Right lung (tissue), 5 donors: ENCODE data around the gene KIF2C. TPM values are rescaled to one million over a fixed set of nuclear protein-coding genes. Genes with fewer than 3 reads are reported as not detected.
"Not testable (repeated sequence)": the region's sequence is repeated elsewhere in the genome, so short reads cannot be mapped to it uniquely, and the experiment has no call there.

Experiments used
- DNase-seq, 2 donors: peaks; one replicate each; pipeline ENCODE4 v3.0.0-alpha.2; 2013
- polyA plus RNA-seq, 5 donors: library from polyadenylated mRNA; unstranded; fragments of 120-200 nt; gene quantifications; one replicate each; pipeline versions ENCODE4 v1.2.1 to v1.2.3, GENCODE V29; 2013; ENCODE audit warnings: inconsistent platforms in 1 of 5, low replicate concordance in 1 of 5; ENCODE audit not compliant: insufficient read length in 5 of 5, insufficient read depth in 1 of 5

KIF2C gene
- polyA plus RNA-seq, 5 donors, result 16.2 to 43.9 (median 26.1) TPM

GRCh38 chr1:44792736-44793502, 53.3 kb downstream of the KIF2C start:
- DNase-seq, result no peak

- not testable (repeated sequence) for DNase-seq
These were observed 58.2 kb downstream of the KIF2C start for GRCh38 chr1:44797886-44798285.

- no peak for DNase-seq
These were observed 59.1 kb downstream of the KIF2C start for GRCh38 chr1:44798481-44799365.

- peak; percentile 98 for DNase-seq
These were observed 60.3 kb downstream of the KIF2C start, which contains the start of gene PLK3 for GRCh38 chr1:44799770-44800584. TSS of gene PLK3 (plus strand) at chr1:44800377. CDS start at chr1:44800464, 87 bp downstream.

- no peak for DNase-seq
These were observed 62.1 kb downstream of the KIF2C start for GRCh38 chr1:44801491-44802305.

- no peak for DNase-seq
These were observed 62.8 kb downstream of the KIF2C start for GRCh38 chr1:44802306-44803061.

GRCh38 chr1:44803062-44803311, 63.4 kb downstream of the KIF2C start:
- no peak for DNase-seq

GRCh38 chr1:44803312-44804095, 63.9 kb downstream of the KIF2C start:
- no peak for DNase-seq

DNA sequence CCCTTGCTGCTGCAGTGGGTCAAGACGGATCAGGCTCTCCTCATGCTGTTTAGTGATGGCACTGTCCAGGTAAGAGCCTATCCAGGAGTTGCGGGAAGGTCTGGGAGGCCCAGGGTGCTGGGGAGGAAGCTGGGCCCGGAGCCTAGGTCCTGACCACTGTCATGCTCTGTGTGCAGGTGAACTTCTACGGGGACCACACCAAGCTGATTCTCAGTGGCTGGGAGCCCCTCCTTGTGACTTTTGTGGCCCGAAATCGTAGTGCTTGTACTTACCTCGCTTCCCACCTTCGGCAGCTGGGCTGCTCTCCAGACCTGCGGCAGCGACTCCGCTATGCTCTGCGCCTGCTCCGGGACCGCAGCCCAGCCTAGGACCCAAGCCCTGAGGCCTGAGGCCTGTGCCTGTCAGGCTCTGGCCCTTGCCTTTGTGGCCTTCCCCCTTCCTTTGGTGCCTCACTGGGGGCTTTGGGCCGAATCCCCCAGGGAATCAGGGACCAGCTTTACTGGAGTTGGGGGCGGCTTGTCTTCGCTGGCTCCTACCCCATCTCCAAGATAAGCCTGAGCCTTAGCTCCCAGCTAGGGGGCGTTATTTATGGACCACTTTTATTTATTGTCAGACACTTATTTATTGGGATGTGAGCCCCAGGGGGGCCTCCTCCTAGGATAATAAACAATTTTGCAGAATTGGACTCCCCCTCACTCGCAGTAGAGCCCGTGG, 65.8 kb downstream of the KIF2C start:
- DNase-seq, result no peak

- no peak for DNase-seq
These were observed 66.5 kb downstream of the KIF2C start for GRCh38 chr1:44806025-44806703.

- DNase-seq, result no peak
These were observed 67.2 kb downstream of the KIF2C start, which contains the start of gene DYNLT4 for GRCh38 chr1:44806704-44807363. TSS of gene DYNLT4 (minus strand) at chr1:44807351. CDS start at chr1:44806668, 683 bp downstream.

DNA sequence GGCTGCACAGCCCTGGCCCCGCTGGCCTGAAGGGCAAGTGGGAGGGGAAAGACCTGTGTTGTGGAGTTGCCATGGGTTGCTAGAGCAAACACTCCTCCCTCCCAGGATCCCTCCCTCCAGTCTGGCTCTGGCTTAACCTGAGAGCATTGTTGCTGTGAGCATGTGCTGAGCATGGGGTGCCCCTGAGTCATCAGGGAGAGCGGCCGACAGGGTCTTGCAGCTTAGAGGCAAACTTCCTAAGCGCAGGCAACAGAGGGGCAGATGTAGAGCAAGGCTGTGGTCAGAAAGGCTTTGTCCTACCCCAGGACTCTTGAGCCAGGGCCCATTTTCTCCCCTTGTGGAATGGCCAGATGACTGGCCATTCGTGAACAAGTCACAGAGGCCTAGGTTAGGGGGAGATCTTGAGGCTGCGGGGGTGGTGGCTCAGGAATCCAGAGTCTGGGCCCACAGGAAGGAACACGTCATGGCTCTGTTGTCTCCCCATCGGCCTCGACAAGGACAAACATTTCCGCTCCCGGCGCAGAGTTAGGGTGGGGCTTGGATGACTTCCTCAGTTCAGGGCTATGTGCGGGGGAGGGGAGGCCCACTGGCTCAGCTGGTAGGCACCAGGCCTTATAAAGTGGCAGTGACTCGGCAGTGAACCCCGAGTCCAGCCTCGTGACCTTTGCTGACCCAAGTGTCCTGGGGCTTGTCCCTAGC, 67.9 kb downstream of the KIF2C start:
- DNase-seq, result peak; percentile 90 to 93

DNA sequence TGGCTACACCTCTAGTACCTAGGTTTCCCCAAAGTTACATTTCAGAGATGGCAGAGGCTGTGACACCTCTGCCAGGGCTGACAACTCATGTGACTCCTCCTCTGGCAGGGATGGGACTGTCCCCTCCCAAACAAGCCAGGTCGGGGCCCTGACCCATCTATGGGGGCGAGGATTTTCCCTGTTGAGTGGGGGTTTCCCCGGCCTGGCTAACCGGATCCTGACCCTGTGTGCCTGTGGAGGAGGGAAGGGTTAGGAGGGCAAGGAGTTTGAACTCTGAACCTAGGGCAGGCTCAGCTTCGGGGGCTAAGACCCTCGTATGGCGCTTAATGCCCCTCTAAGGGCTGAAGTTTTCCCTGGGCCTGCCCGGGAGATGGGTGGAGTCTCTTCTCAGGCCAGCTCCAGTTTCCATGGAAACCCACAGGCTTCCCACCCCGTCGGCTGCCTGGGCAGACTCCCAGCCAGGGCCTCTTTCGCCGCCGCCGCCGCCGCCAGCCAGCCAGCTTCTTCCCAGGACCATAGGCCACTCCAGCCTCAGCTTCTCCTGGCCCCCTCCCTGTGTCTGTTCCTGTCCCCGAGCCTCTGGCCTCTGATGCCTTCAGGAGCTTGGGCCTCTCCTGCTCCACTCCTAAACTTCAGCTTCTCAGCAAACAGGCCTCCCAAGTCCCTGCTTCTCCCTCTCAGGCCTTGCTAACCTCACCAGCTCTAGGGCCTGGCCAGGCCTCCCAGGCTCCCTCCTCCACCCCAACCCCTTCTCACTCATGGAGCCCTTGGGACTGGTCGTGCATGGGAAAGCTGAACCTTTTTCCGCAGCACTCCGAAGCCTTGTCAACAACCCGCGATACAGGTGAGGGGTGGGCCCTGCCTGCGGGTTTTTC, 68.7 kb downstream of the KIF2C start, which contains the start of gene BTBD19:
Gene BTBD19, plus strand, starts transcription at position 461 of the 875 bp plus-strand sequence. Its CDS starts 298 bp downstream, at position 759.
- DNase-seq, result peak; percentile 88 to 91

DNA sequence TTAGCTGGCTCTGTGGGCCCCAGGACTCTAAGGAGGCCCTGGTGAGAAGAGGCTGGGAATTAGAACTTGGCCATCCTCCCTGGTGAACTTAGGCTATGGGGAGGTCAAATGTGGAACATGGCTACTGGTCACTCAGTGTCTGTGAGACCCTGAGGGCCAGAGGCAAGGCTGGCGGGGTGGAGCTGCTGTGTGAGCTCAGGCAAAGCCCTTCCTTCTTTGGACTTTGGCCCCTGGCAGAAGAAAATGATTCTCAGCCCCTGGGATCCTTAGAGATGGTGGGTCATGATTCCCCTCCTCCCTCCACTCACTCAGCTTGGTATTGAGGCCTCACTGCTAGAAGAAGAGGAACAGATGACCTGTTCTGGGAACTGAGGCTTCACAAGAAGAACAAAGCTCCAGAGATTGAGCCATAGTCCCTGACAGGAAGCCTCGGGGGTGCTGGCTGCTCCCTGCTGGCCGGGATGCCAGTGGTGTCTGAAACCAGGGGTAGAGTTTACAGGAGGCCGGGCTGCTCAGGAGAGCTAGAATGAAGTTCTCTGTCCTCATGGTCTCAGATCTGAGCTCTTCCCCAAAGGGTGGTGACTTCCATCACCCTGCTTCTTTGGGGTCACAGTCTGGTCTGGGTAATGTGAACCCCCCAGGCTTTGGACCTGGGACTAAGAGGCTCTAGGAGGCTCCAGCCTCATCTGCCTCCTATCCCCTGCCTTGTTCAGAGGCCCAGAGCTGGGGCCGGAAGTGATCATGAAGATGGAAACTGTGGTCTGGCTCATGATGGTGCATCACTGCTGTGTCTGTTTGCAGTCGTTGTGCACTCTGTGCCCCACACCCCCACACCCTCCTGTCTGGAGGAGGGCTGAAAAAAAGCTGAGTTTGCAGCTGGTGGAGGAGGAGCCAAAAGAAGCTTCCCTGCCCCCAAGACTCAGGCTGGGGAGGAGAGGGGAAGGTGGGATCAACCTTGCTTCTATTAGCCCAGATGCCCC, 69.6 kb downstream of the KIF2C start:
- no peak for DNase-seq
